GM13977 (cell line): ENCODE data around the gene ITIH3.

Experiments used
- DNase-seq: peaks from one replicate; pipeline ENCODE4 v3.0.0; 2012; ENCODE audit warnings: low spot score
- in situ Hi-C: fragments of 300-500 bp; cut with MboI; formaldehyde crosslinking; loops from one replicate; pipeline ENCODE4 v1.12.0; 2022; ENCODE audit warnings: low sequenced_read_pairs, low pct_unique_long_range_greater_than_20kb, mixed read lengths, inconsistent platforms; ENCODE audit not compliant: unreplicated experiment
- TF ChIP-seq, protein P1 (sequence below): IDR thresholded peaks from 2 replicates; pipeline ENCODE4 v1.5.1; 2012; ENCODE audit warnings: mild to moderate bottlenecking, control low read depth; ENCODE audit not compliant: insufficient read depth; ENCODE audit errors: extremely low read depth, missing control alignments

ITIH3 gene

DNA sequence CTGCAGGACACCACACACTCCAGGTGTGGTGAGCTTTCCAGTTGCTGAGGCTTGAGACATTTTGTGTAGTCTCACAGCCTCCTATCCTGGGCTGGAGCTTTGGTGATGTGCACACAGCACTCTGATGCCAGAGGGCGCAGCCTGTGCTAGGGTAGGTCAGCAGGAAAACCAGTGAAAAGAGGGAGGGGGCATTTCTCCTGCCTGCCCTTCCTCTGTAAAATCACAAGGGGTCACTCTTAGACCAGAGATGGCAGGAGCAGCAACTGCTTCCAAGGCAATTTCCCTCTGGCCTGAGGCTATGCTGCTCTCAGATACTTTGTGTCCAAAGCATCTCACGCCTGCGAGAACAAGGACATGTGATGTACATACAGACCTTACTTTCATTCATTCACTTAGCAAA is 56.8 kb downstream of the ITIH3 start:
- peak; percentile 68 for DNase-seq
- TF ChIP-seq, protein P1, sequence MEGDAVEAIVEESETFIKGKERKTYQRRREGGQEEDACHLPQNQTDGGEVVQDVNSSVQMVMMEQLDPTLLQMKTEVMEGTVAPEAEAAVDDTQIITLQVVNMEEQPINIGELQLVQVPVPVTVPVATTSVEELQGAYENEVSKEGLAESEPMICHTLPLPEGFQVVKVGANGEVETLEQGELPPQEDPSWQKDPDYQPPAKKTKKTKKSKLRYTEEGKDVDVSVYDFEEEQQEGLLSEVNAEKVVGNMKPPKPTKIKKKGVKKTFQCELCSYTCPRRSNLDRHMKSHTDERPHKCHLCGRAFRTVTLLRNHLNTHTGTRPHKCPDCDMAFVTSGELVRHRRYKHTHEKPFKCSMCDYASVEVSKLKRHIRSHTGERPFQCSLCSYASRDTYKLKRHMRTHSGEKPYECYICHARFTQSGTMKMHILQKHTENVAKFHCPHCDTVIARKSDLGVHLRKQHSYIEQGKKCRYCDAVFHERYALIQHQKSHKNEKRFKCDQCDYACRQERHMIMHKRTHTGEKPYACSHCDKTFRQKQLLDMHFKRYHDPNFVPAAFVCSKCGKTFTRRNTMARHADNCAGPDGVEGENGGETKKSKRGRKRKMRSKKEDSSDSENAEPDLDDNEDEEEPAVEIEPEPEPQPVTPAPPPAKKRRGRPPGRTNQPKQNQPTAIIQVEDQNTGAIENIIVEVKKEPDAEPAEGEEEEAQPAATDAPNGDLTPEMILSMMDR, result peak; percentile 80
- in situ Hi-C loops, result no loop called here

DNA sequence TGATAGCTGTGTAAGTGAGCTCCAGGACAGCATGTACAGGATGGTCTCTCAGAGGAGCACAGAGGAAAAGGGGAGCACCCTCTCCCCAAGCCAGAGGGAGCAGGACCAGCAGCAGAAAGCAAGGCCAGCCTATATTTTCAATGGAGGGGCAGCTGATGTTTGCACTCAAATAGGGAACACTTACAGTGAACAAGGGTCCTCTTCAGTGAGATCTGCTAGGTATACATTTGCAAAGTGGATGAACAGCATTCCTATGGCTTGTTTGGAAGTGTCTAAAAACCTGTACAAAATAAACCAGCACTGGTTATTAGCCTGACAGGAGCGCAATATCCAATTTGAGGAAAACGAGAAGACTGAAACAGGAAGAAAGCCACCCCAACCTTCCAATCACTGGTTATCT is 57.8 kb downstream of the ITIH3 start:
- TF ChIP-seq, protein P1, result no peak
- DNase-seq, result no peak
- in situ Hi-C loops, result no loop called here

DNA sequence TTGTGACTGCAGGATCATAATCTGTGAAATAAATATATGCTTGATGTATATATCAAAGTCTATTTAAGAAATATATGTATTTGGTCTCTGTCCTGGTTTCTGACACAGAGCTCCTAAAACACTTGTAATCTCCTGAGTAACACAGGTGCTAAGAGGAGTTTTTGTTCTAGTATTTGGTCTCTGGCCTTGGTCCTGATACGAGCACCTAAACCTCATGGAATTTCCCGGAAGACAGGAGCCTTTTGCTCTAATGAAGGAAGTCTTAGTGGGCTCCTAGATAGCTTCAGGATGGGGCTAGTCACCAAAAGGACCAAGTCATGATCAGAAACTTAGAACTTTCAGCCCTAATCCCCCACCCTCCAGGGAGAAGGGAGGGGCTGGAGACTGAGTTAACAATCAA is 59.4 kb downstream of the ITIH3 start:
- DNase-seq, result no peak
- in situ Hi-C loops, result no loop called here
- TF ChIP-seq, protein P1, result no peak

DNA sequence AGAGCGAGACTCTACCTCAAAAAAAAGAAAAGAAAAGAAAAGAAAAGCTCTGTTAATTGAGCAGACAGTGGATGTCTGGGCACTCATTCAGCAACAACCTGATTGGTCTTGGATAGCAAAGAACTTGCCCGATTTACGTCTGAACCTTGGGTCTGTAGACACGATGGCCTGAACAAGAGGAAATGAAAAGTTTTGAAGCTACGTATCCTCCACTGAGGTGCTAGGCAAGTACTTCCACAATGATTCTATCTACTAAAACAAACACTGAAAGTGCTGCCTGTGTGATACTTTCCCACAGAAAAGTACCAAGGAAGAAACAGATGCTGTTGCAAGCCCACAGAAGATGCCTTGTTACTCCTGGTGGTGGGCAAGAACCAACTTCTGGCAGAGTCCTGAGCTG is 62.1 kb downstream of the ITIH3 start:
- in situ Hi-C loops, result no loop called here
- TF ChIP-seq, protein P1, result no peak
- no peak for DNase-seq

DNA sequence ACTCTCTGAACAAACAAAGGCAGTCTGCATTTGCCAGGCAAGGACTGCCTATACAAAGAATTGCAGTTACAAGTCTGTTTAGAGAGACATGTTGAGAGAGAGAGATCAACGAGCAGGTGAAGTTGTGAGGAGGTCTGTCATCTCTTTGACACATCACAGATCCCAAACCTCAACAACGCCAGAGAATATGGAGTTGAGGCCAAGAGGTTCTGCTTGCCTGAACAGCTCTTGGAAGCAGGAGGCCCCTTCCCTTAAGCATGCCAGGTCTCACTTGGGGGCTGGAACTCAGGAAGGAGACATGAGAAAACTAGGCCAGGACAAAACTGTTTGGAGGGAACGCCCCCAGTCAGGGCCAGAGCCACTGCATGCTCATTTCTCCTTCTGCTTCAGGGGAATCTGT is 62.5 kb downstream of the ITIH3 start:
- TF ChIP-seq, protein P1, result no peak
- in situ Hi-C loops, result no loop called here
- no peak for DNase-seq

- in situ Hi-C loops, result no loop called here
- no peak for DNase-seq
- TF ChIP-seq, protein P1, result no peak
Observed at GRCh38 chr3:52857864-52858263, 63.3 kb downstream of the ITIH3 start.
